Measurements from ENCODE around the gene STAT5A.

- TF ChIP-seq CTCF (conservative IDR thresholded peaks at IDR 0.05; ENCODE audit: low read depth in 2 of 2) (no peak), POLR2AphosphoS5 (IDR thresholded peaks at IDR 0.05; ENCODE audit: low read depth) (no peak), EZH2phosphoT487 (IDR thresholded peaks at IDR 0.05; ENCODE audit: unreplicated experiment) (no peak), EZH2 (IDR thresholded peaks at IDR 0.05; ENCODE audit: low read depth, unreplicated experiment) (no peak)
Observed at GRCh38 chr17:42342242-42343008, 54.1 kb downstream of the STAT5A start.

Measured in GM23338 (cell line).